Neural progenitor cell (in vitro differentiated cells): Measurements from ENCODE around the gene LMF2.

ENCODE experiments used
- EZH2phosphoT487 ChIP-seq: fragments of 200-600 bp; sonication (generic); IDR thresholded peaks from 2 replicates; pipeline ENCODE4 v1.6.1; 2017; ENCODE audit warnings: antibody characterized with exemption
- TF ChIP-seq, protein P1 (sequence below): fragments of 200-600 bp; sonication (generic); IDR thresholded peaks from 2 replicates; pipeline ENCODE4 v1.5.1; 2017; ENCODE audit warnings: antibody characterized with exemption, mild to moderate bottlenecking

DNA sequence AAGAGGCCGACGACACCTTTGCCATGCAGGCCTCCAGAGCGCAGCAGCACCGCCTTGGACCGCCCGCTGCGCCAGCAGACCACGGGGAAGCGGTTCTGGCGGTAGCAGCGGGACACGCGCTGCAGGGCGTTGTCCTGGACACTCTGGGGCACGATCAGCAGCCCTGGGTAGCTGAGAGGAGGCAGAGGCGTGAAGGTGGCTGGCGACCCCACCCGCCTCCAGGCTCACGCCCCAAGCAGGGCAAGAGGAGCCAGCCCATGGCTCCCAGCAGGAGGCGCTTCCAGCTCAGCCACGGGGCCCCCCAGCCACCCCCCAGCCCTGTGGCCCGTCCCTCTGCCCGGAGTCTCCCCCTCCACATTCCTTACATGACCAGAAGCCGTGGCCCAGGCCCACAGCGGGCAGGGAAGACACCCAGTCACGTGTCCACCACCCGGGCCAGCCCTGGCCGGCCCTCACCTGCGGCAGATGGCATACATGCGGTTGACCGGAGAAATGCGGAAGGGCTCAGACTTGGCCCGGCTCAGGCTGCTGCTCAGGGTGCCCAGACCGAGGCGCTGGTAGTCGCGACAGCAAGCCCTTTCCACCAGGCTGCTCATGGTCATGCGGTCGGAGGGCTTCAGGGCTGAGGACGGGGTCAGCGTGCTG, 47.9 kb downstream of the LMF2 start:
- TF ChIP-seq, protein P1, sequence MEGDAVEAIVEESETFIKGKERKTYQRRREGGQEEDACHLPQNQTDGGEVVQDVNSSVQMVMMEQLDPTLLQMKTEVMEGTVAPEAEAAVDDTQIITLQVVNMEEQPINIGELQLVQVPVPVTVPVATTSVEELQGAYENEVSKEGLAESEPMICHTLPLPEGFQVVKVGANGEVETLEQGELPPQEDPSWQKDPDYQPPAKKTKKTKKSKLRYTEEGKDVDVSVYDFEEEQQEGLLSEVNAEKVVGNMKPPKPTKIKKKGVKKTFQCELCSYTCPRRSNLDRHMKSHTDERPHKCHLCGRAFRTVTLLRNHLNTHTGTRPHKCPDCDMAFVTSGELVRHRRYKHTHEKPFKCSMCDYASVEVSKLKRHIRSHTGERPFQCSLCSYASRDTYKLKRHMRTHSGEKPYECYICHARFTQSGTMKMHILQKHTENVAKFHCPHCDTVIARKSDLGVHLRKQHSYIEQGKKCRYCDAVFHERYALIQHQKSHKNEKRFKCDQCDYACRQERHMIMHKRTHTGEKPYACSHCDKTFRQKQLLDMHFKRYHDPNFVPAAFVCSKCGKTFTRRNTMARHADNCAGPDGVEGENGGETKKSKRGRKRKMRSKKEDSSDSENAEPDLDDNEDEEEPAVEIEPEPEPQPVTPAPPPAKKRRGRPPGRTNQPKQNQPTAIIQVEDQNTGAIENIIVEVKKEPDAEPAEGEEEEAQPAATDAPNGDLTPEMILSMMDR, result no peak
- no peak for TF ChIP-seq EZH2phosphoT487
